ENCODE results near the gene OGFOD1.
A peak's percentile ranks its signal among the peaks of the same experiment; 100 is the strongest.

Gene OGFOD1

DNA sequence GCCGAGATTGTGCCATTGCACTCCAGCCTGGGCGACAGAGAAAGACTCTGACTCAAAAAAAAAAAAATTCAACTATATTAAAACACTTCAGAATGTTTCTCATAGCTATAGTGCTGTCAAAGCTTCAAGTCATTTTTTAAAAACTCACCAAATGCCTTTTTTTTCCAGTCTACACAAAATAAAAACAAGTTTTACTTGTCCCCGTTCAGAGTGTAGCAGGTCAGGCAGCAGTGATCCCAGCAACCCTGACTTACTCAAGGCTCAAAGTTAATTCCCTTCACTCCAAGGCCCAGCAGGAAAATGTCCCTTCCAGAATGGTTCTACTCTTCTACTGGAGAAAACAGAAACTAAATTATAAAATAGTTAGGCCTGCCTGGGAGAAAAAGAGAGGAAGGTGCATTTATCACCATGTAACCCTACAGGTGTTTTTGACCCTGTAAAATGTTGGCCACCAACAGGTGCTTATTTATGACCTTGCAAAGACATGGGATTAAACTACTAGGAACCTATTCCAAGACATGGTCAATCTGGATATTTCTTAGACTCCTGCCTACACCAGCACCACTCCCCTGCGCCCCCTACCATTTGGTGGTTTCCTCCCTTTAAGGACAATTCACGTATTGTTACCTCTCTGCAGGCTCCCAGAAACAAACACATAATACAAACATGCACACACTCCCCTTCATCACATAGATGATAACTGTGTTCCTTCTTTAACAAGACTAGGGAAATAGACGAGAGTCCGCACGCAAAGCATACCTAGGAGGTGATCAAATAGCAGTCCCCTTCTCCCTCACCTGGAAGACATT lies 31.4 kb upstream of the OGFOD1 start:
- H3K27ac ChIP-seq (ENCODE audit: low read length): no peak overlapping the region
- WGBS (ENCODE audit: insufficient coverage, insufficient read length): no CpG with 5 or more reads among the region's 8 CpGs

DNA sequence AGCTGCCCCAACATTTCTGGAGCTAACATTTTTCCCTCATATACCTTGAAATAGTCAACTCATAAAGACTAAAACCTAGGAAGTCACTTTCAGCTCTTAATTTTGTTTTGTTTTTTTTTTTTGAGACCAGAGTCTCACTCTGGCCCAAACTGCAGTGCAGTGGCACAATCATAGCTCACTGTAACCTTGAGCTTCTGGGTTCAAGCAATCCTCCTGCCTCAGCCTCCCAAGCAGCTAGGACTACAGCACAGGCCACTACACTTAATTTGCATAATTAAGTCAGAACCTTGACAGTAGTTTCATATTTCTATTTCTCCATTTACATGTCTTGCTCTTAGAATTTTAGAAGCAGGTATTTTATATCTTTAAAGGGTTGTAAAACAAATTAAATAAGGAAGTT lies 30.7 kb upstream of the OGFOD1 start:
- Histone ChIP-seq H3K27ac (ENCODE audit: low read length) (no peak overlapping the region), H3K4me3 (ENCODE audit: low read length) (no peak overlapping the region), H3K4me1 (ENCODE audit: control insufficient read depth, insufficient read depth, low read length) (no peaks in the 10 kb centered on the region)

More for the DNA sequence above, 31.4 kb upstream of the OGFOD1 start:
- no peaks in the 10 kb centered on the region for H3K9me3 ChIP-seq (ENCODE audit: control insufficient read depth, insufficient read depth, low read length)
- no peak for DNase-seq (ENCODE audit: low read depth, low spot score)
- H3K4me3 ChIP-seq (ENCODE audit: low read length): no peak overlapping the region
- no peaks in the 10 kb centered on the region for H3K36me3 ChIP-seq (ENCODE audit: control insufficient read depth, insufficient read depth, low read length)
- no peaks in the 10 kb centered on the region for H3K4me1 ChIP-seq (ENCODE audit: control insufficient read depth, insufficient read depth, low read length)
- no peaks in the 10 kb centered on the region; the same call in 1 of the 2 replicates for H3K27me3 ChIP-seq (ENCODE audit: control insufficient read depth, insufficient read depth, low read length)

DNA sequence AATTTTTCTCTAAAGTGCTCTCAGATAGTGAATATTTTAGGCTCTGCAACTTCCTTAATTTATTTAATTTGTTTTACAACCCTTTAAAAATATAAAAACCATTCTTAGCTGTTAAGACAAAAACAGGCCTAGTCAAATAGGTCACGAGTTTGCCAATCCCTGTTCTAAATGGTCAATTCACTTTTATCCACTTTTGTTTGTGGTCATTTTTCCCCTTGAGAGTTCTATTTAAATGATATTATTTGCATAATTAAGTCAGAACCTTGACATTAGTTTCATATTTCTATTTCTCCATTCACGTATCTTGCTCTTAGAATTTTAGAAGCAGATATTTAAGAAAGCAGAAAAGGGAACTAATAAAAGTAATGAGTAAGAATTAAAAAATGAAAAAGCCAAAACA lies 30.0 kb upstream of the OGFOD1 start:
- no peak for DNase-seq (ENCODE audit: low read depth, low spot score)
- WGBS (ENCODE audit: insufficient coverage, insufficient read length): no CpG with 5 or more reads among the region's 2 CpGs
- Histone ChIP-seq H3K9me3 (ENCODE audit: control insufficient read depth, insufficient read depth, low read length) (no peaks in the 10 kb centered on the region), H3K27me3 (ENCODE audit: control insufficient read depth, insufficient read depth, low read length) (no peaks in the 10 kb centered on the region; the same call in 1 of the 2 replicates), H3K27ac (ENCODE audit: low read length) (no peak overlapping the region), H3K36me3 (ENCODE audit: control insufficient read depth, insufficient read depth, low read length) (no peaks in the 10 kb centered on the region), H3K4me1 (ENCODE audit: control insufficient read depth, insufficient read depth, low read length) (no peaks in the 10 kb centered on the region), H3K4me3 (ENCODE audit: low read length) (no peak overlapping the region)

More for the DNA sequence above, 30.7 kb upstream of the OGFOD1 start:
- Histone ChIP-seq H3K36me3 (ENCODE audit: control insufficient read depth, insufficient read depth, low read length) (no peaks in the 10 kb centered on the region), H3K27me3 (ENCODE audit: control insufficient read depth, insufficient read depth, low read length) (no peaks in the 10 kb centered on the region; the same call in 1 of the 2 replicates), H3K9me3 (ENCODE audit: control insufficient read depth, insufficient read depth, low read length) (no peaks in the 10 kb centered on the region)
- no peak for DNase-seq (ENCODE audit: low read depth, low spot score)

DNA sequence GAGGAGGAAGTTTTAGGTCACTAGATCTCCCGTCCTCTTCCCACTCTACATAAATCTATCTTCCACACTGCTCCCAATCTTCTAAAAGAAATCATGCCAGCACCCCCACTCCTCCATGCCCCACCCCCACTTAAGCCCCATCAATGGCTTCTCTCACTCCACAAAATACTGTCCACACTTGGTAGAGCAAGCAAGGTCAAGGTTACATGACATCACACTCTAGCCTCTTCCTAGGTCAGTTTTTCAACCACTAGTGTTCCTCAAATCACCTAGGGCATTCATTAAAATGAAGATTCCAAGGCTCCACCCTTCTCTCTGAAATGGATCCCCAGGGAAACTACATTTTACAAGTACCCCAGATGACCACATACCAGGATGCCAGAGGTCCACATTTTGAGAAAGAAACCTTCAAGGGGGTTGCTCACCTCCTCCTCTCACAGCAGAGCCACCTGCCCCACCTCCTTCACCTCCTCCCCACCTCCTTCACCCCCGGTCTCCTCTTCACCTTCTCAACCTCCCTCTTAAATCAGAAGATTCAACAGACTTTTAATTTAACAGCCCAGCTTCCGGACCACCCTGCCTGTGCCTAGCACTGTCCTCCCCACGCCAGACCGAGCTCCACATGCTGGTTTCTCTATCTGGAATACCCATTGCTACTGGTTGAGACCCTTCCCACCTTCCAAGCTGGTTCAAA lies 29.2 kb upstream of the OGFOD1 start:
- Histone ChIP-seq H3K27ac (ENCODE audit: low read length) (no peak overlapping the region), H3K36me3 (ENCODE audit: control insufficient read depth, insufficient read depth, low read length) (no peaks in the 10 kb centered on the region), H3K4me1 (ENCODE audit: control insufficient read depth, insufficient read depth, low read length) (no peaks in the 10 kb centered on the region), H3K27me3 (ENCODE audit: control insufficient read depth, insufficient read depth, low read length) (no peaks in the 10 kb centered on the region; the same call in 1 of the 2 replicates), H3K4me3 (ENCODE audit: low read length) (no peak overlapping the region), H3K9me3 (ENCODE audit: control insufficient read depth, insufficient read depth, low read length) (no peaks in the 10 kb centered on the region)
- DNase-seq (ENCODE audit: low read depth, low spot score): no peak
- WGBS (ENCODE audit: insufficient coverage, insufficient read length): 100% methylated on average over 1 of the region's 5 CpGs

DNA sequence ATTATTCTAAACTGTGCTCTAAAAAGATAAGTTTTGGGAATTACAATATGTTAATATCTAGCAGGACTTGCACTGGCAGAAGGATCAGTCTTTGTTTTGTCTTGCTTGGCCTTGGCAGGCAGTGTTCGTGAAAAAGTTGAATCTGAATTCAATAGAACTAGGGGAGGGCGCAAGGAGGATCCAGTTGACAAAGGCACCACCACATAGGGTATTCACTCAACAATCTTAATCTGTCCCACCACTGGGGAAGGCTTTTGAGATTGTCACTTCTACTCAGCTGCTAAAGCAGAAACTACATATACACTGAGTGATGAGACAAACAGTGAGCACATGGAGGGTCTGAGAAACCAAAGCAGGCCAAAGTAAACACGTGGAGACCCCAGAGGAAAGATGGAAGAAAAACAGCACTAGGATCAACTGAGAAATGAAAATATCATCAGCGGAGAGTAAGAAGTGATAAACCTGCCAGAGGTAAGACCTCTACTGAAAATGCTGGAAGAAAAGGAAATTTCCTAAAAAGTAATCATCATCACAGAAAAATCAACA lies 28.4 kb upstream of the OGFOD1 start:
- Histone ChIP-seq H3K27ac (ENCODE audit: low read length) (no peak overlapping the region), H3K4me3 (ENCODE audit: low read length) (no peak overlapping the region), H3K4me1 (ENCODE audit: control insufficient read depth, insufficient read depth, low read length) (no peaks in the 10 kb centered on the region), H3K36me3 (ENCODE audit: control insufficient read depth, insufficient read depth, low read length) (no peaks in the 10 kb centered on the region), H3K9me3 (ENCODE audit: control insufficient read depth, insufficient read depth, low read length) (no peaks in the 10 kb centered on the region), H3K27me3 (ENCODE audit: control insufficient read depth, insufficient read depth, low read length) (no peaks in the 10 kb centered on the region; the same call in 1 of the 2 replicates)
- no CpG with 5 or more reads among the region's 4 CpGs for WGBS (ENCODE audit: insufficient coverage, insufficient read length)
- DNase-seq (ENCODE audit: low read depth, low spot score): no peak

DNA sequence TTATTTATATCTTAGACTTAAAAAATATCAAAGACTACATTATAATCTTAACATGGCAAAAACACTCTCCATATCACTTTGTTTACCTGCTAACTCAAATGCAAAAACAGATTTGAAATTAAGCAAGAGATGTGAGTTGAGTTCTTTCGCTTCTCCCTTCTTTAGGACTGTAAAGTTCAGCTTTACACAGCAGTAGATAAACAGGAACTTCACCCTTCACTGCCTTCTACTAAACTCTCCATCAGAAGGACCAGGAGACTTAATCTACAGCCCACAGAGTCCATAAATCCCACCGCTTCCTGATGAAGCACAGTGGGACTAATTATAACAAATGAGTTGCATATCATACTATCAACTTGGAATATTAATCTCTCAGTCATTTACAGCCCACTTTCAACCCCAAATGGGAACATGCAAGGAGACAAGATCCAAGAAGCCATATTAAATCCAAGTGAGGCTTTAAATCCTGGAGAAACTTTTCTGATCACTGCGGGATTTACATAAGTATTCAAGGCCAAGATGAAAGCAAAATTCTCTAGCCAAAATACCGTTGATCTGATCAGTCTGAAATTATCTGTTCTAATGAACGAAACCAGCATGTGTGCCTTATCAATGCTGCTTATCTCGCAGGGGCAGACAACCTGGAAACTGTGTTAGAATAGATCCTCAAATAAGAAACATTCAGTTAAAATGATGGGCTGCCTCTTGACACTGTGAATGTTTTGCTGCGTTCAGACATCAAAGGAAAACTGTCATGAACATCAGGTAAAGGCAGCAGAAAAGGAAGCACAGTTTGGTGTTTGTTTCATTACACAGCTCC lies 27.6 kb upstream of the OGFOD1 start:
- WGBS (ENCODE audit: insufficient coverage, insufficient read length): no CpG with 5 or more reads among the region's 7 CpGs
- no peaks in the 10 kb centered on the region for H3K4me1 ChIP-seq (ENCODE audit: control insufficient read depth, insufficient read depth, low read length)
- no peaks in the 10 kb centered on the region for H3K9me3 ChIP-seq (ENCODE audit: control insufficient read depth, insufficient read depth, low read length)
- no peak for DNase-seq (ENCODE audit: low read depth, low spot score)
- no peaks in the 10 kb centered on the region; the same call in 1 of the 2 replicates for H3K27me3 ChIP-seq (ENCODE audit: control insufficient read depth, insufficient read depth, low read length)
- no peaks in the 10 kb centered on the region for H3K36me3 ChIP-seq (ENCODE audit: control insufficient read depth, insufficient read depth, low read length)
- H3K4me3 ChIP-seq (ENCODE audit: low read length): peak overlapping the region; percentile 91; the same call in 1 of the 2 replicates
- no peak overlapping the region for H3K27ac ChIP-seq (ENCODE audit: low read length)

DNA sequence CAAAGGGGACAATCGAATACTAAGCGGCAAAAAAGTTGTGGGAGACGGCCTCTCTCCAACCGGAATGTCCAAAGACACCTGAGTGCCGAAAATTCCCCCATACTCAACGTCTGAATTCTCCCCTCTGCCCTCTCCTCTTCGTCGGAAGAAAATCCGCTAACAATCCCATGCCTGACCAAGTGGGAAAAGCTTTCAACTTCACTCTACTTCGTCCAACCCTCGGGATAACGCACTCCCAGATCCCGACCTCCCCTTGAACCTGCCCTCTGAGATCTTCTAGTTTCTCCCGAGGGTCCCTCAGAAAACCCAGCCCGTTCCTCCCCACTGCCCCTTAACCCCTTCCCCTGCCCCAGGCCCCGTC lies 27.0 kb upstream of the OGFOD1 start:
- Histone ChIP-seq H3K4me3 (ENCODE audit: low read length) (peak overlapping the region; percentile 91; the same call in 1 of the 2 replicates), H3K36me3 (ENCODE audit: control insufficient read depth, insufficient read depth, low read length) (no peaks in the 10 kb centered on the region), H3K4me1 (ENCODE audit: control insufficient read depth, insufficient read depth, low read length) (no peaks in the 10 kb centered on the region), H3K27ac (ENCODE audit: low read length) (no peak overlapping the region), H3K9me3 (ENCODE audit: control insufficient read depth, insufficient read depth, low read length) (no peaks in the 10 kb centered on the region), H3K27me3 (ENCODE audit: control insufficient read depth, insufficient read depth, low read length) (no peaks in the 10 kb centered on the region; the same call in 1 of the 2 replicates)
- DNase-seq (ENCODE audit: low read depth, low spot score): no peak
- WGBS (ENCODE audit: insufficient coverage, insufficient read length): no CpG with 5 or more reads among the region's 16 CpGs

DNA sequence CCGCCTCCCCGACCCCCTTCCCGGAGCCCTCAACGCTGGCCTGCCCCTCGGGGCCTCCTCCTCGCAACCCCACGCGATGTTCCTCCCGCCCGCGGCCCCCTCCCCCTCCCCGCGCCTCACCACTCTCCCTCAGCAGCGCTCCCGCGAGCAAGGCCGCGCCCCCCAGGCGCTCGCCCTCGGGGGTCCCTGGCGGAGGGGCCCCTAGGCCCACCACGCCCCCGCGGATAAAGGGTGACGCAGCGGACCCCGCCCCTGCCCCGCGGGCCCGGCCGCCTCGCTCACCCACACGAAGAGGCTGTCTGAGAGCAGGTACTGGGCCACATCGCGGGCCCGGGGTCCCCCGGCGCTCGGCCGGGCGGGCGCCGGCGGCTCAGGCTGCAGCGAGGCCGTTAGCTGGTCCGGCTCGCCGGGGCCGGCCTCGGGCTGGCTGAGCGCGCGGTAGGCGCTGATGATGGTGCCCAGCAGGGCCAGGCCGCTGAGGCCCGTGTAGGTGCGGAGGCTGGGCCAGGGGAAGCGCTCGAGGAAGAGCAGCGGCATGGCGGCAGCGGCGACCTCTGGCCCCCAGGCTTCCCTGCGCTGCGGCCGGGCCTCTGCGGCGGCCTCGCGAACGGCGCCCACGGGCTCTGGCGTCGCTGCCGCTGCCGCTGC lies 26.4 kb upstream of the OGFOD1 start:
- DNase-seq (ENCODE audit: low read depth, low spot score): no peak
- H3K36me3 ChIP-seq (ENCODE audit: control insufficient read depth, insufficient read depth, low read length): no peaks in the 10 kb centered on the region
- peak overlapping the region; percentile 91 for H3K4me3 ChIP-seq (ENCODE audit: low read length)
- H3K27ac ChIP-seq (ENCODE audit: low read length): no peak overlapping the region
- no peaks in the 10 kb centered on the region for H3K4me1 ChIP-seq (ENCODE audit: control insufficient read depth, insufficient read depth, low read length)
- H3K9me3 ChIP-seq (ENCODE audit: control insufficient read depth, insufficient read depth, low read length): no peaks in the 10 kb centered on the region
- no peaks in the 10 kb centered on the region; the same call in 1 of the 2 replicates for H3K27me3 ChIP-seq (ENCODE audit: control insufficient read depth, insufficient read depth, low read length)
- WGBS (ENCODE audit: insufficient coverage, insufficient read length): no CpG with 5 or more reads among the region's 79 CpGs

DNA sequence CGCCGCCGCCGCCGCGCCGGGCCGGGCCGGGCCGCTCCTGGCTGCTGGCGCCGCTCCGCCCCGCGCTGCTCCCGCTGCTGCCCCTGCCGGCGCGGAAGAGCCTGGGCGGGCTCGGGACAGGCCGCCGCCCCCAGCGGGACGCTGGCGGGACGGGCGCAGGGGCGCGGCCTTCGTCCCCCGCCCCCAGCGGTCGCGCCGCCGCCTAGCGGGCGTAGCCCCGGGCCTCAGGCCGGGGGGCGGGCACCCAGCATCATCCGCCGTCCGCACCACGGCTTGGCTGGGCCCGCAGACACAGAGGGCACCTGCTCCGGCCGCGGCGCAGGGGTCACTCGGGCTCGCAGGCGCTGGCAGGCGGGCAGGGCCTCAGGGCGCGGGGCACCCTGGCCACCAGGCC lies 25.9 kb upstream of the OGFOD1 start, which contains the start of gene AMFR:
AMFR (minus strand) TSS at position 107 of the 394 bp plus-strand sequence. CDS start 218 bp downstream, outside the sequence.
- Histone ChIP-seq H3K4me3 (ENCODE audit: low read length) (peak within 1 kb of the TSS; percentile 91), H3K27me3 (ENCODE audit: control insufficient read depth, insufficient read depth, low read length) (no peaks in the 10 kb centered on the region; the same call in 1 of the 2 replicates), H3K27ac (ENCODE audit: low read length) (no peak within 1 kb of the TSS), H3K4me1 (ENCODE audit: control insufficient read depth, insufficient read depth, low read length) (no peaks in the 10 kb centered on the region), H3K36me3 (ENCODE audit: control insufficient read depth, insufficient read depth, low read length) (no peaks in the 10 kb centered on the region), H3K9me3 (ENCODE audit: control insufficient read depth, insufficient read depth, low read length) (no peaks in the 10 kb centered on the region)
- DNase-seq (ENCODE audit: low read depth, low spot score): peak; percentile 29
- WGBS (ENCODE audit: insufficient coverage, insufficient read length): no CpG with 5 or more reads among the region's 57 CpGs
